Left renal cortex interstitium (tissue), 4 donors: ENCODE measurements around the gene GNG8. TPM values are rescaled to one million over a fixed set of nuclear protein-coding genes. Genes with fewer than 3 reads are reported as not detected.

Experiments used
- DNase-seq, 4 donors: peaks; one replicate each; pipeline ENCODE4 v3.0.0-alpha.2; 2013; ENCODE audit warnings: low read depth in 4 of 4, low spot score in 2 of 4, missing footprints in 1 of 4
- polyA plus RNA-seq, 4 donors: library from polyadenylated mRNA; unstranded; fragments of 120-200 nt; gene quantifications; one replicate each; pipeline ENCODE4 v1.2.1, GENCODE V29; 2013; ENCODE audit not compliant: insufficient read length in 4 of 4

The GNG8 gene
- polyA plus RNA-seq, 4 donors, result 1.2 to 7.7 (median 4.1) TPM

- DNase-seq, result no peak
Measured at GRCh38 chr19:46605356-46605821, 30.6 kb downstream of the GNG8 start.

DNA sequence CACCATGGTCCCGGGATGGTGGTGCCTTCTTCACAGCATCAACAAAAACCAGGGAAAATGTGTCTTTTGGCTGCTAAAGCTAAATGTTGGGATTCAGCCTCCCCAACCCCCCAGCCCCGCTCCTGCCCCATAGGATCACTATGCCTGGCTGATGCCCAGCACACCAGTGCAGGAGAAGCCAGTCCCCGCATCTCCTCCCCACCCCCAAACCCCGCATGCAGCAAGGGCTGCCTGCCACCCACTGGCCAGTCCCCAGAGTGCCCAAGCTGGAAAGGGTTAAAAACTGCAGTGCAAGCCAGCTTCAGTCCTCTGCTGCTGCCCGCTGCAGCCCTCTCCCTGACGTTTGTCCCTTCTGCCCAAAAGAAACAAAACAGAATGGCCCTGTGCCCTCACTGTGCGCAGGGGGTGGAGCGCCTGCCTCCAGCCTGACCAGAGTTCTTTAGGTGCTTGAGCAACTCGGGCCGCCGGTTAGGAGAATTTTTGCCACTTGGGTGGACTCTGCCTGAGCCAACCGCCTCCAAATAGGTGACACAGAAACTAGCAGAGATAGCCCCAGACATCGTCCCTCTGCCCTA lies 31.1 kb downstream of the GNG8 start:
- no peak for DNase-seq

DNA sequence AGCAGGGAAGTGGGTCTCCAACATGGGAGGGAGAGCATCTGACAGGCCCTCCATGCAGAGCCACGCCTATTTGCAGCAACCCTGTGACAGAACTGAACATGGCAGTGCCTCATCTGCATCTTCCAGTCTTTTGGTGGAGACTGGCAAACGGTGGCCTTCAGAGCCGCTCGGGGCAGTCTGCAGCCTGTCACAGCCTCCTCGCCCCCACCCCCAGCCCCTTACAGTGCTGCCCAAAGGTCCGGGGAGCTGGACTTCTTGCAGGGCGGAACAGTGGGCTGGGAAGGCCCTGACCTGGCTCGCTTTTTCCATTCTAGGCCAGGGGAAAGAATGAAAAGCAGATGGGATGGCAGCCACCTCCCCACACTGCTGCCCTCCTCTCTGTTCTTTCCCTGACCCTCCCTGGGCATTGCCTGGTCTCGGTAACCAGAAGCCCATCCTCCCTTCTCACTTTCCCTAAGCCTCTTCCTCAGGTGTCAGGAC lies 32.2 kb downstream of the GNG8 start:
- DNase-seq, result no peak

DNA sequence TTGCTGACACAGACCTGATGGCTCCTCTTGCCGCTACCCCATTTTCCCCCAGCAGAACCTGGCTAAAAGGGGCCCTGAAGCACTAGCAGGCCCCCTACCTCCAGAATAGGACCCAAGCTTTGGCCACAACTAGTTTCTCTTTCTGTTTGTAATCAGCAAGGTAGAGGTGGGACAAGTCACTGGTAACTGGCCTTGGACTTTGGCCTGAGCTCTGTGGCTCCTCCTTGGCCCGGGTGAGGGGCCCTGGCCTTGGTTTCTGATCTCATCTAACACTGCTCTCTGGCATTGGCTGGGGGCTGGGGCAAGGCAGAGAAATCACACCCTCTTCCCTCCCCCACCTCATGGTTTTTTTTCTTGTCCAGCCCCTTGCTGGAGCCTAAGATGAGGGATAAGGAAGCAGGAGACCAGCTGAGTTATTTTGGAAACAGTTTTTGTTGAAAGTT lies 32.8 kb downstream of the GNG8 start:
- no peak for DNase-seq

GRCh38 chr19:46602392-46603194 lies 33.4 kb downstream of the GNG8 start:
- no peak for DNase-seq

GRCh38 chr19:46601318-46602224 lies 34.4 kb downstream of the GNG8 start, which contains the start of gene CALM3:
Gene CALM3, plus strand, starts transcription at chr19:46601330. Its CDS starts 105 bp downstream, at chr19:46601435.
- no peak for DNase-seq

- DNase-seq, result peak; percentile 96 to 100 (median 99)
Measured at GRCh38 chr19:46600384-46601317, 35.4 kb downstream of the GNG8 start.

DNA sequence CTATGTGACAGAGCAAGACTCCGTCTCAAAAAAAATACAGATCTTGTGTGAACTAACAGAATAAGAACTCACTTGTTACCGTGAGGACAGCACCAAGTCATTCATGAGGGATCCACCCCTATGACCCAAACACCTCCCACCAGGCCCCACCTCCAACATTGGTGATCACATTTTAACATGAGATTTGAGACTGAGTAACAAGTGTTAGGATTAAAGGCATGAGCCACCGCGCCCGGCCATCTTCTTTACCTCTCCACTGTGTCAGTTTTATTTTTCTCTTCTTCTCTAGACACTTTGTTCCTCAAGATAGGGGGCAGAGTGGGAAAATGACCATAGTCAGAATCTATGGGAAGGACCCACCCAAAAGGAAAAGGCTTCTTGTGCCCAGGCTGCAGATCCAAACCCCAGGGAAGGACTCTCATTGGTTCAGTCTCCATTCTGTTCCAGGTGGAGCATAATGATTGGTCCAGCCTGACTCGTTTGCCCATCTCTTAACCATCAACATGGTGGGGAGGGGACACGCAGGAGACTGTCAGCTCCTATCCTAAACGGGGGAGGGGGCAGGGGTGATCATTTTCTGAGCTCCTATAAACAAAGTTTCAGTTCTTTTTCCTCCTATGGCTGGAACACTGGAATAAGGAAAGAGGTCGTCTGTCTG lies 36.2 kb downstream of the GNG8 start:
- DNase-seq, result no peak

DNA sequence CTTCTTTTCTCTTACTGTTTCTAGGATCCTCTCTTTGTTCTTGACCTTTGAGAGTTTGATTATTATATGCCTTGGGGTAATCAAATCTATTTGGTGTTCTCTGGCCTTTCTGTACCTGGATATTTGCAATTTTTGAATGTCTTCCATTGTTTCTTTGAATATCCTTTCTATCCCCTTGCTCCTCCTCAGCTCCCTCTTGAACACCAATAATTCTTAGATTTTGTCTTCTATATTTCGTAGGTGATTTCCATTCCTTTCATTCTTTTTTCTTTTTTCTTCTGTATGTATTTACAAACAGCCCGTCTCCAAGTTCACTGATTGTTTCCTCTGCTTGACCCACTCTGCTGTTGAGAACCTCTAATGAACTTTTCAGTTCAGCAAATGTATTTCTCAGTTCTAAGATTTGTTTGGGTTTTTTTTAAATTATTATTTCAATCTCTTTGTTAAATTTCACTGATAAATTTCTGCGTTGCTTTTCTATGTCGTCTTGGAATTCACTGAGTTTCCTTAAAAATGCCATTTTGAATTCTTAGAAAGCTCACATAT lies 37.6 kb downstream of the GNG8 start:
- no peak for DNase-seq

GRCh38 chr19:46596008-46596407 lies 40.0 kb downstream of the GNG8 start:
- DNase-seq, result no peak

DNA sequence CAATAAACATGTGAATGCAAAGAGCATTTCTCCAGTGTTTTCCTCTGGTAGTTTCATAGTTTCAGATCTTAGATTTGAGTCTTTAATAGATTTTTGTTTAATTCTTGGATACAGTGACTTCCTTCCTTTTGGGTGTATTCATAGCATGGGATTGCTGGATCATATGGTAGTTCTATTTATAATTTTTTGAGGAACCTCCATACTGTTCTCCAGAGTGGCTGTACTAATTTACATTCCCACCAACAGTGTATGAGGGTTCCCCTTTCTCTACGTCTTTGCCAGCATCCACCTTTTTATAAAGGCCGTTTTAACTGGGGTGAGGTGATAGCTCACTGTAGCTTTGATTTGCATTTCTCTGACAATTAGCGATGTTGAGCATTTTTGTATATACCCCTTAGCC lies 44.1 kb downstream of the GNG8 start:
- no peak for DNase-seq

DNA sequence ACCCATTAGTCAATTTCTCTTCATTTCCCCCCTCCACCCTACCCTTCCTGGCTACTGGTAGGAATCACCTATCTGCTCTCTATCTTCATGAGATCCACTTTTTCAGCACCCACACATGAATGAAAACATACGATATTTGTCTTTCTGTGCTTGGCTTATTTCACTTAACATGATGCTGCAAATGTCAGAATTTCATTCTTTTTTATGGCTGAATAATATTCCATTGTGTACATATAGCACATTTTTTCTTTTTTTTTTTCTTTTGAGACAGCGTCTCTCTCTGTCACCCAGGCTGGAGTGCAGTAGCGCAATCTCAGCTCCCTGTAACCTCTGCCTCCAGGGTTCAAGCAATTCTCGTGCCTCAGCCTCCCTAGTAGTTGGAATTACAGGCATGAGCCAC lies 44.7 kb downstream of the GNG8 start:
- DNase-seq, result no peak

- no peak for DNase-seq
Measured at GRCh38 chr19:46587861-46588260, 48.1 kb downstream of the GNG8 start.

- DNase-seq, result no peak
Measured at GRCh38 chr19:46586294-46586693, 49.7 kb downstream of the GNG8 start.

GRCh38 chr19:46585539-46585938 lies 50.5 kb downstream of the GNG8 start:
- no peak for DNase-seq
